HepG2 (cell line): Measurements from ENCODE around the gene H3-3A. TPM values are rescaled to one million over a fixed set of nuclear protein-coding genes. Genes with fewer than 3 reads are reported as not detected.

Experiments used
- EHMT2 ChIP-seq: fragments of 200-600 bp; sonication (generic); IDR thresholded peaks from 2 replicates; pipeline ENCODE4 v1.7.0; 2017; ENCODE audit warnings: antibody characterized with exemption, low read depth, low read length, borderline replicate concordance
- HOXA7 ChIP-seq: sonication (generic); formaldehyde crosslinking; IDR thresholded peaks from 2 replicates; pipeline ENCODE4 v1.8.1; 2022; ENCODE audit warnings: mild to moderate bottlenecking, missing genetic modification reagents, moderate library complexity
- MIXL1 ChIP-seq: IDR thresholded peaks from 2 replicates; pipeline ENCODE4 v1.6.1; 2016
- MTA1 ChIP-seq: sonication (generic); formaldehyde crosslinking; IDR thresholded peaks from 2 replicates; pipeline ENCODE4 v1.4.0; 2020; ENCODE audit warnings: missing genetic modification reagents, mild to moderate bottlenecking, borderline replicate concordance
- NAIF1 ChIP-seq: sonication (generic); formaldehyde crosslinking; IDR thresholded peaks from 2 replicates; pipeline ENCODE4 v1.5.0; 2020; ENCODE audit warnings: mild to moderate bottlenecking, missing genetic modification reagents, borderline replicate concordance
- NCOA1 ChIP-seq: sonication (generic); formaldehyde crosslinking; IDR thresholded peaks from 2 replicates; pipeline ENCODE4 v1.9.0; 2021; ENCODE audit warnings: missing genetic modification reagents
- NFE2L2 ChIP-seq: fragments of 150-350 bp; IDR thresholded peaks from 2 replicates; pipeline ENCODE4 v1.6.1; 2014; ENCODE audit warnings: low read length
- RXRB ChIP-seq: IDR thresholded peaks from 2 replicates; pipeline ENCODE4 v1.6.1; 2016; ENCODE audit warnings: borderline replicate concordance, missing genetic modification reagents, missing compliant biosample characterization
- ZNF235 ChIP-seq: sonication (generic); formaldehyde crosslinking; IDR thresholded peaks from 2 replicates; pipeline ENCODE4 v1.8.1; 2023; ENCODE audit warnings: mild to moderate bottlenecking, missing genetic modification reagents, borderline replicate concordance
- ZNF30 ChIP-seq: sonication (generic); formaldehyde crosslinking; IDR thresholded peaks from 2 replicates; pipeline ENCODE4 v1.5.0; 2020; ENCODE audit warnings: mild to moderate bottlenecking, missing genetic modification reagents
- ZNF570 ChIP-seq: sonication (generic); formaldehyde crosslinking; IDR thresholded peaks from 2 replicates; pipeline ENCODE4 v1.4.0; 2020; ENCODE audit warnings: mild to moderate bottlenecking, missing genetic modification reagents, borderline replicate concordance
- ZNF746 ChIP-seq: sonication (generic); formaldehyde crosslinking; IDR thresholded peaks from 2 replicates; pipeline ENCODE4 v1.8.0; 2022; ENCODE audit warnings: mild to moderate bottlenecking, missing genetic modification reagents
- ZSCAN21 ChIP-seq: sonication (generic); formaldehyde crosslinking; IDR thresholded peaks from 2 replicates; pipeline ENCODE4 v1.8.0; 2022; ENCODE audit warnings: mild to moderate bottlenecking, missing genetic modification reagents, moderate library complexity, borderline replicate concordance
- polyA plus RNA-seq, 8 experiments: library from polyadenylated mRNA; depleted of rRNA in 3 of 8; stranded (reverse) in 7 of 8; unstranded in 1 of 8; fragments of >200 nt; fragmentation: Illumina TruSeq in 4 of 8; extraction: Trizol in 4 of 8; gene quantifications; 2 replicates each; pipeline versions ENCODE4 v1.2.1 to v1.2.3, GENCODE V29; 2011 to 2016; ENCODE audit warnings: low read depth in 4 of 8, missing spikeins in 1 of 8, mixed read lengths in 1 of 8; ENCODE audit not compliant: insufficient read depth in 1 of 8
- total RNA-seq, 5 experiments: library from RNA; depleted of rRNA; stranded (reverse); fragments of >200 nt; fragmentation: Illumina TruSeq; extraction: Trizol; gene quantifications; 2 replicates each; pipeline ENCODE4 v1.2.3, GENCODE V29; 2016; ENCODE audit warnings: low read depth in 1 of 5
- TF ChIP-seq, protein P1 (sequence below): IDR thresholded peaks from 2 replicates; pipeline ENCODE4 v1.6.1; 2016; ENCODE audit warnings: missing biosample characterization, missing genetic modification reagents, low read depth
- TF ChIP-seq, protein P2 (sequence below): sonication (generic); formaldehyde crosslinking; conservative IDR thresholded peaks from 2 replicates; pipeline ENCODE4 v1.8.0; 2022; ENCODE audit warnings: low read depth, missing genetic modification reagents
- TF ChIP-seq, protein P3 (sequence below): sonication (generic); formaldehyde crosslinking; IDR thresholded peaks from 2 replicates; pipeline ENCODE4 v1.4.0; 2020; ENCODE audit warnings: missing genetic modification reagents, mild to moderate bottlenecking, borderline replicate concordance
- TF ChIP-seq, protein P4 (sequence below): sonication (generic); formaldehyde crosslinking; conservative IDR thresholded peaks from 2 replicates; pipeline ENCODE4 v1.8.0; 2022; ENCODE audit warnings: mild to moderate bottlenecking, moderate library complexity, missing genetic modification reagents

H3-3A gene
- total and polyA plus RNA-seq, 2 of the 13 experiments (the other 11 are each of a cell fraction or from before 2014, with no cell fraction given), result 221 to 320 TPM

DNA sequence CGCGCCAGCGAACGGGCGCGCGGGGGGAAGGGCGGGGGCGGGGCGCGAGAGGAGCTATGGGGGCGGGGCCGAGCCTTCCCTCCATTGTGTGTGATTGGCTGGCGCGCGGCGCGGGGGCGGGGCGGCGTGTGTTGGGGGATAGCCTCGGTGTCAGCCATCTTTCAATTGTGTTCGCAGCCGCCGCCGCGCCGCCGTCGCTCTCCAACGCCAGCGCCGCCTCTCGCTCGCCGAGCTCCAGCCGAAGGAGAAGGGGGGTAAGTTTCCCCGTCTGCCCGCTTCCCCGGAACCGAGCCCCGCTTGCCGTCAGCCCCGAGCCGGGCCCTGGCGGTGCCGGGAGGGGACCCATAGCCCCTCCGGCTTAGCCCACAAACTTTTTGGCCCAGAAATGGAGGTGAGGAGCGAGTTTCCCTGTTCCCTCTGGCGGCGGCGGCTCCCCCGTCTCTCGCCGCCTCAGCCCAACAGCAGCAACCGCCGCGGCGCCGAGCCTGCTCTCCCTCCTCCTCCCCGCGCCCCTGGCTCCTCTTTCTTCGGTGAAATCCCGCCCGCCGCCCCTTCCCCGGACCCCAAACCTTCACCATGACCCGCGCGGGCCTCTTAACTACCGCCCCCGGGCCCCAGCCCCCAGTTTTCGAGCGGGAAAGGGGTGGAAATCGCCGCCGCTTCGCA is at the start of gene H3-3A (continued):
- TF ChIP-seq, protein P1, sequence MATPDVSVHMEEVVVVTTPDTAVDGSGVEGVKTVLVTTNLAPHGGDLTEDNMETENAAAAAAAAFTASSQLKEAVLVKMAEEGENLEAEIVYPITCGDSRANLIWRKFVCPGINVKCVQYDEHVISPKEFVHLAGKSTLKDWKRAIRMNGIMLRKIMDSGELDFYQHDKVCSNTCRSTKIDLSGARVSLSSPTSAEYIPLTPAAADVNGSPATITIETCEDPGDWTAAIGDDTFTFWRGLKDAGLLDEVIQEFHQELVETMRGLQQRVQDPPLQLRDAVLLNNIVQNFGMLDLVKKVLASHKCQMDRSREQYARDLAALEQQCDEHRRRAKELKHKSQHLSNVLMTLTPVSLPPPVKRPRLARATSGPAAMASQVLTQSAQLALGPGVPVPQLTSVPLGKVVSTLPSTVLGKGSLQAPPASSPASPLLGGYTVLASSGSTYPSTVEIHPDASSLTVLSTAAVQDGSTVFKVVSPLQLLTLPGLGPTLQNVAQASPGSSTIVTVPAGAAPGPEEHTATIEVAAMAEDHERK, result no peak
- TF ChIP-seq NAIF1 (CRISPR knock-in tag) (no peak), ZNF30 (CRISPR knock-in tag) (no peak), NCOA1 (CRISPR knock-in tag) (no peak), MIXL1 (CRISPR knock-in tag) (0 out of 2 replicates have a peak, but pooled peaks have one; percentile 17), RXRB (CRISPR knock-in tag) (peak; percentile 46; the same call in 1 of the 2 replicates), ZNF746 (0 out of 2 replicates have a peak, but pooled peaks have one; percentile 24), MTA1 (CRISPR knock-in tag) (no peak), ZNF235 (CRISPR knock-in tag) (no peak), ZSCAN21 (no peak; the same call in 1 of the 2 replicates), HOXA7 (no peak), NFE2L2 (no peak), ZNF570 (CRISPR knock-in tag) (no peak), EHMT2 (no peak)
- TF ChIP-seq, protein P2, sequence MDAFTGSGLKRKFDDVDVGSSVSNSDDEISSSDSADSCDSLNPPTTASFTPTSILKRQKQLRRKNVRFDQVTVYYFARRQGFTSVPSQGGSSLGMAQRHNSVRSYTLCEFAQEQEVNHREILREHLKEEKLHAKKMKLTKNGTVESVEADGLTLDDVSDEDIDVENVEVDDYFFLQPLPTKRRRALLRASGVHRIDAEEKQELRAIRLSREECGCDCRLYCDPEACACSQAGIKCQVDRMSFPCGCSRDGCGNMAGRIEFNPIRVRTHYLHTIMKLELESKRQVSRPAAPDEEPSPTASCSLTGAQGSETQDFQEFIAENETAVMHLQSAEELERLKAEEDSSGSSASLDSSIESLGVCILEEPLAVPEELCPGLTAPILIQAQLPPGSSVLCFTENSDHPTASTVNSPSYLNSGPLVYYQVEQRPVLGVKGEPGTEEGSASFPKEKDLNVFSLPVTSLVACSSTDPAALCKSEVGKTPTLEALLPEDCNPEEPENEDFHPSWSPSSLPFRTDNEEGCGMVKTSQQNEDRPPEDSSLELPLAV (CRISPR knock-in tag), result no peak
- TF ChIP-seq, protein P3, sequence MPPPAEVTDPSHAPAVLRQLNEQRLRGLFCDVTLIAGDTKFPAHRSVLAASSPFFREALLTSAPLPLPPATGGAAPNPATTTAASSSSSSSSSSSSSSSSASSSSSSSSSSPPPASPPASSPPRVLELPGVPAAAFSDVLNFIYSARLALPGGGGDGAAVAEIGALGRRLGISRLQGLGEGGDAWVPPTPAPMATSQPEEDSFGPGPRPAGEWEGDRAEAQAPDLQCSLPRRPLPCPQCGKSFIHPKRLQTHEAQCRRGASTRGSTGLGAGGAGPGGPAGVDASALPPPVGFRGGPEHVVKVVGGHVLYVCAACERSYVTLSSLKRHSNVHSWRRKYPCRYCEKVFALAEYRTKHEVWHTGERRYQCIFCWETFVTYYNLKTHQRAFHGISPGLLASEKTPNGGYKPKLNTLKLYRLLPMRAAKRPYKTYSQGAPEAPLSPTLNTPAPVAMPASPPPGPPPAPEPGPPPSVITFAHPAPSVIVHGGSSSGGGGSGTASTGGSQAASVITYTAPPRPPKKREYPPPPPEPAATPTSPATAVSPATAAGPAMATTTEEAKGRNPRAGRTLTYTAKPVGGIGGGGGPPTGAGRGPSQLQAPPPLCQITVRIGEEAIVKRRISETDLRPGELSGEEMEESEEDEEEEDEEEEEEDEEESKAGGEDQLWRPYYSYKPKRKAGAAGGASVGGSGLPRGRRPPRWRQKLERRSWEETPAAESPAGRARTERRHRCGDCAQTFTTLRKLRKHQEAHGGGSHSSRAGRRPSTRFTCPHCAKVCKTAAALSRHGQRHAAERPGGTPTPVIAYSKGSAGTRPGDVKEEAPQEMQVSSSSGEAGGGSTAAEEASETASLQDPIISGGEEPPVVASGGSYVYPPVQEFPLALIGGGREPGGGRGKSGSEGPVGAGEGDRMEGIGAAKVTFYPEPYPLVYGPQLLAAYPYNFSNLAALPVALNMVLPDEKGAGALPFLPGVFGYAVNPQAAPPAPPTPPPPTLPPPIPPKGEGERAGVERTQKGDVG (CRISPR knock-in tag), result no peak
- TF ChIP-seq, protein P4, sequence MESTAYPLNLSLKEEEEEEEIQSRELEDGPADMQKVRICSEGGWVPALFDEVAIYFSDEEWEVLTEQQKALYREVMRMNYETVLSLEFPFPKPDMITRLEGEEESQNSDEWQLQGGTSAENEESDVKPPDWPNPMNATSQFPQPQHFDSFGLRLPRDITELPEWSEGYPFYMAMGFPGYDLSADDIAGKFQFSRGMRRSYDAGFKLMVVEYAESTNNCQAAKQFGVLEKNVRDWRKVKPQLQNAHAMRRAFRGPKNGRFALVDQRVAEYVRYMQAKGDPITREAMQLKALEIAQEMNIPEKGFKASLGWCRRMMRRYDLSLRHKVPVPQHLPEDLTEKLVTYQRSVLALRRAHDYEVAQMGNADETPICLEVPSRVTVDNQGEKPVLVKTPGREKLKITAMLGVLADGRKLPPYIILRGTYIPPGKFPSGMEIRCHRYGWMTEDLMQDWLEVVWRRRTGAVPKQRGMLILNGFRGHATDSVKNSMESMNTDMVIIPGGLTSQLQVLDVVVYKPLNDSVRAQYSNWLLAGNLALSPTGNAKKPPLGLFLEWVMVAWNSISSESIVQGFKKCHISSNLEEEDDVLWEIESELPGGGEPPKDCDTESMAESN, result 0 out of 2 replicates have a peak, but pooled peaks have one; percentile 26
